PC-9 (cell line): ENCODE data around the gene FAM114A2. TPM values are rescaled to one million over a fixed set of nuclear protein-coding genes. Genes with fewer than 3 reads are reported as not detected.

Experiments used
- BruUV-seq: library from RNA; stranded (reverse); fragments of 400-500 nt; replicated peaks from 2 replicates; lab custom pipeline; 2021; lab: Mats Ljungman, UMichigan
- CTCF ChIA-PET: fragments of 300-600 bp; sonication (Branson Sonifier 250); formaldehyde crosslinking; loops from one replicate; lab custom pipeline; 2022; ENCODE audit warnings: antibody characterized with exemption; lab: Charles Lee
- POLR2A ChIA-PET: fragments of 300-600 bp; sonication (Branson Sonifier 250); formaldehyde crosslinking; loops from one replicate; lab custom pipeline; 2022; ENCODE audit warnings: antibody characterized with exemption; ENCODE audit not compliant: unreplicated experiment; lab: Charles Lee
- DNase-seq, 2 experiments: peaks; one replicate each; pipeline versions ENCODE4 v3.0.0 to v3.0.0-alpha.2; 2015 to 2022; ENCODE audit warnings: mixed read lengths in 1 of 2
- H2AFZ ChIP-seq: fragments of 200-600 bp; sonication (generic); 2 replicates; pipeline ENCODE4 v1.8.1; 2017; ENCODE audit warnings: antibody characterized with exemption
- H3F3A ChIP-seq: fragments of 200-600 bp; sonication (generic); 2 replicates; pipeline ENCODE4 v1.8.1; 2017; ENCODE audit warnings: antibody characterized with exemption, mild to moderate bottlenecking, low read depth; ENCODE audit not compliant: insufficient read depth
- H3K27ac ChIP-seq: fragments of 200-600 bp; sonication (generic); 2 replicates; pipeline ENCODE4 v1.6.1; 2016; ENCODE audit warnings: mixed run types
- H3K27me3 ChIP-seq: fragments of 200-600 bp; sonication (generic); 2 replicates; pipeline ENCODE4 v1.6.1; 2016; ENCODE audit warnings: low read depth, mixed run types; ENCODE audit not compliant: insufficient read depth
- H3K36me3 ChIP-seq: fragments of 200-600 bp; sonication (generic); 2 replicates; pipeline ENCODE4 v1.6.1; 2016; ENCODE audit warnings: low read depth, mixed run types
- H3K4me1 ChIP-seq: fragments of 200-600 bp; sonication (generic); replicated peaks from 2 replicates; pipeline ENCODE4 v1.6.1; 2016; ENCODE audit warnings: mixed run types; ENCODE audit not compliant: insufficient read depth
- H3K4me2 ChIP-seq: fragments of 200-600 bp; sonication (generic); 2 replicates; pipeline ENCODE4 v1.6.1; 2017; ENCODE audit warnings: mixed run types
- H3K4me3 ChIP-seq: fragments of 200-600 bp; sonication (generic); 2 replicates; pipeline ENCODE4 v1.6.1; 2016; ENCODE audit warnings: mixed run types
- H3K79me2 ChIP-seq: fragments of 200-600 bp; sonication (generic); 2 replicates; pipeline ENCODE4 v1.6.1; 2017; ENCODE audit warnings: low read depth, mixed run types
- H3K9me2 ChIP-seq: fragments of 200-600 bp; sonication (generic); 2 replicates; pipeline ENCODE4 v1.8.1; 2017; ENCODE audit warnings: mild to moderate bottlenecking; ENCODE audit not compliant: insufficient read depth
- H3K9me3 ChIP-seq: fragments of 200-600 bp; sonication (generic); 2 replicates; pipeline ENCODE4 v1.8.1; 2016; ENCODE audit warnings: low read depth; ENCODE audit not compliant: insufficient read depth
- H4K20me1 ChIP-seq: fragments of 200-600 bp; sonication (generic); 2 replicates; pipeline ENCODE4 v1.8.1; 2017; ENCODE audit not compliant: insufficient read depth
- EZH2 ChIP-seq: fragments of 200-600 bp; sonication (generic); IDR thresholded peaks from 2 replicates; pipeline ENCODE4 v1.8.0; 2017; ENCODE audit warnings: antibody characterized with exemption, low read depth
- intact Hi-C: fragments of 100-400 bp; cut with micrococcal nuclease; formaldehyde crosslinking; loops from one replicate; pipeline ENCODE4 v1.10.0; 2022; ENCODE audit not compliant: unreplicated experiment
- total RNA-seq: library from RNA; stranded (reverse); gene quantifications from 2 replicates; pipeline ENCODE4 v1.2.3, GENCODE V29; 2021
- TF ChIP-seq, protein P1 (sequence below): fragments of 200-600 bp; sonication (generic); conservative IDR thresholded peaks from 2 replicates; pipeline ENCODE4 v1.6.1; 2017; ENCODE audit warnings: mixed run types, antibody characterized with exemption, mild to moderate bottlenecking, moderate library complexity

FAM114A2 gene
- total RNA-seq, 1 experiment from 2014 or later = 18.9 TPM

DNA sequence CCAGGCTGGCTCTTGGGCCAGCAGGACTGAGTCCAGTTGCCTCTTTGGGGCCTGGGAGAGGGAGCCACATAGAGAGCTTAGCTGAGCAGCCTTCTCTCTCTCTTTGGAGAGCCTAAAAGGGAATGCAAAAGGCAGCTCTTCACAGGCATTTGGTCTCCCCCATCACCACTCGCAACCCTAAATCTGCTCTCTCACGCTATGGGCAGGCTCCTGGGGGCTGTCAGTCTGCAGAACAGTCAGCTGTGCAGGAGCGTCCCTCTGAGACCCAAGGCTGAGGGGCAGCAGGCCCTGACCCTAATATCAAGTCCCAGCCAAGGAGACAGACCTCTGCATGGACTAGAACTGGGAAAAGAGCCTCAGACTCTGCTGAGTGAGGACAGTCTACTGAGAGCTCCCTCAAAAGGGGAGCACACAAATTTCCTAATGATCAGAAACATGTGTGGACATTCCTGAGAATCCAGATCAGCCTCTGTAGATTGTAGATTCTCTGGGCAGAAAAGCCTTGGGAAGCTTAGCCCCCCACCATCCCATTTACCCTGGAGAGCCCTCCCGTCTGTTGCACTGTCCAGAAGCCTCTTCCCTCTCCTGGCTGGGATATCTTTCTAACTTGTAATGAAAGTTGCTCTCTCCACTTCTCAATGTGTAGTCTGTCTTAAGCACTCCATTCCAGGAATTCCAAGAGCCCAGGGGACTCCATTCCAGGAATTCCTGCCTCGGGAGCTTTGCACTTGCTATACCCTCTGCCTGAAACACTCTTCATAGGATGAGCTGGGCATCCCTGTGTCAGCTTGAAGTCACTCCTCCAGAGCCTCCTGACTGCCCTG is 79.4 kb downstream of the FAM114A2 start:
- no peak for TF ChIP-seq EZH2
- TF ChIP-seq, protein P1, sequence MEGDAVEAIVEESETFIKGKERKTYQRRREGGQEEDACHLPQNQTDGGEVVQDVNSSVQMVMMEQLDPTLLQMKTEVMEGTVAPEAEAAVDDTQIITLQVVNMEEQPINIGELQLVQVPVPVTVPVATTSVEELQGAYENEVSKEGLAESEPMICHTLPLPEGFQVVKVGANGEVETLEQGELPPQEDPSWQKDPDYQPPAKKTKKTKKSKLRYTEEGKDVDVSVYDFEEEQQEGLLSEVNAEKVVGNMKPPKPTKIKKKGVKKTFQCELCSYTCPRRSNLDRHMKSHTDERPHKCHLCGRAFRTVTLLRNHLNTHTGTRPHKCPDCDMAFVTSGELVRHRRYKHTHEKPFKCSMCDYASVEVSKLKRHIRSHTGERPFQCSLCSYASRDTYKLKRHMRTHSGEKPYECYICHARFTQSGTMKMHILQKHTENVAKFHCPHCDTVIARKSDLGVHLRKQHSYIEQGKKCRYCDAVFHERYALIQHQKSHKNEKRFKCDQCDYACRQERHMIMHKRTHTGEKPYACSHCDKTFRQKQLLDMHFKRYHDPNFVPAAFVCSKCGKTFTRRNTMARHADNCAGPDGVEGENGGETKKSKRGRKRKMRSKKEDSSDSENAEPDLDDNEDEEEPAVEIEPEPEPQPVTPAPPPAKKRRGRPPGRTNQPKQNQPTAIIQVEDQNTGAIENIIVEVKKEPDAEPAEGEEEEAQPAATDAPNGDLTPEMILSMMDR = no peak
- no peaks in the 10 kb centered on the region for H3K9me3 ChIP-seq
- no peaks in the 10 kb centered on the region for H4K20me1 ChIP-seq
- POLR2A ChIA-PET = no interaction called here
- BruUV-seq = no TSS peak
- CTCF ChIA-PET = no interaction called here
- no peak overlapping the region for H2AFZ ChIP-seq
- no peaks in the 10 kb centered on the region for H3F3A ChIP-seq
- no peaks in the 10 kb centered on the region for H3K9me2 ChIP-seq
- H3K4me1 ChIP-seq = no peaks in the 10 kb centered on the region
- no peak overlapping the region for H3K4me3 ChIP-seq
- H3K4me2 ChIP-seq = no peak overlapping the region
- no peaks in the 10 kb centered on the region for H3K79me2 ChIP-seq
- no peaks in the 10 kb centered on the region for H3K36me3 ChIP-seq
- H3K27ac ChIP-seq = no peak overlapping the region
- H3K27me3 ChIP-seq = peaks cover 68% of the 10 kb centered on the region
- no peak for DNase-seq
- intact Hi-C loops = no loop called here

DNA sequence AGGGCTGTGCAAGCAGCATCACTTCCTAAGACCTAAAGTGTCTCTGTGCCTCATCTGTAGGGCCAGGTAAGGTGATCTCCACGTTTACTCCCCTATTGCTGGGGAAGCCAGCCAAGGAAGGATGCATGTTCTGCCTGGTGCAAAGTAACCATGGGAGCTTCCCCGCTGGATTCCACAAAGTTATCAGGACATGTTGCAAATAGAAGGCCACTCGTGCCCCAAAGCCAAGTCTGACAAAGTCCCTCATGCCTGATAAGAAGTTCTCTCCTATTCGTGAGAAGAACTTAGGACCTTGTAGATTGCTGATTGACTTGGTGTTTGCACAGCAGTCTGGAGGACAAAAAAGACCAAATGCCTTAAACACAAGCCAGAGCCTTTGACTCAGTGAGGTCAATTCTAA is 81.5 kb downstream of the FAM114A2 start:
- POLR2A ChIA-PET = no interaction called here
- H3K4me1 ChIP-seq = no peaks in the 10 kb centered on the region

DNA sequence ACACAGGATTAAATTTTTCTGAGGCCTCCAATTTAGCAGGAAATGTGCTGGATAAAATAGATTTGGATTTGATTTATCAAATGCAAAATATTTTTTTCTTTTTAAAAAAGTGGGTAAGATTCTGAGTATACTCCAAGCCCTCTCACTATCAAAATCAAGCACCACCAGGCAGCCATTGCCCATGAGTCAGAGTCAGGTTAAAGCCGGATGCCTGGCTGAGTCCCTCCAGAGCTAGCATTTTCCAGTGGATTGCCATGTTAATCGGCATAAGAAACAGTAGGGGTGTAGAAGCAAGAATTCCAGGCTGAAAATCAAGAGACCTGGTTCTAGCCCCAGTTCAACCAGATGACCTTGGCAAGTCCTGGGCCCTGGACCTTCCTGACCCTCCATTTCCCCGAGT is 85.3 kb downstream of the FAM114A2 start:
- Histone ChIP-seq H3K4me1 (no peaks in the 10 kb centered on the region), H3K9me2 (peaks cover 3% of the 10 kb centered on the region; the same call in 1 of the 2 replicates), H3K4me3 (no peak overlapping the region), H3K4me2 (no peak overlapping the region), H3K9me3 (no peaks in the 10 kb centered on the region), H3K36me3 (no peaks in the 10 kb centered on the region), H2AFZ (no peak overlapping the region), H4K20me1 (no peaks in the 10 kb centered on the region), H3K27ac (no peak overlapping the region), H3K79me2 (no peaks in the 10 kb centered on the region), H3F3A (no peaks in the 10 kb centered on the region), H3K27me3 (peaks cover 54% of the 10 kb centered on the region)
- DNase-seq = no peak
- no TSS peak for BruUV-seq
- TF ChIP-seq EZH2 = no peak
- TF ChIP-seq, protein P1 = no peak
- intact Hi-C loops = no loop called here
- ChIA-PET POLR2A (no interaction called here), CTCF (no interaction called here)

More for the DNA sequence above, 81.5 kb downstream of the FAM114A2 start:
- Histone ChIP-seq H2AFZ (no peak overlapping the region), H3K27ac (no peak overlapping the region), H3K4me2 (no peak overlapping the region), H3F3A (no peaks in the 10 kb centered on the region), H3K9me2 (peaks cover 3% of the 10 kb centered on the region; the same call in 1 of the 2 replicates), H4K20me1 (no peaks in the 10 kb centered on the region), H3K9me3 (no peaks in the 10 kb centered on the region), H3K79me2 (no peaks in the 10 kb centered on the region), H3K36me3 (no peaks in the 10 kb centered on the region), H3K4me3 (no peak overlapping the region), H3K27me3 (peaks cover 76% of the 10 kb centered on the region)
- BruUV-seq = no TSS peak
- TF ChIP-seq, protein P1 = no peak
- no peak for TF ChIP-seq EZH2
- DNase-seq = no peak
- intact Hi-C loops = no loop called here
- CTCF ChIA-PET = no interaction called here
